Stimulated activated CD8-positive, alpha-beta memory T cell treated with anti-CD3 and anti-CD28 coated beads, Interleukin-2, amount 100 ng/mL, for 1 hour (primary cell): ENCODE measurements around the gene ASCC3.

Experiments used
- DNase-seq, 2 donors: peaks; one replicate each; pipeline ENCODE4 v3.0.0-alpha.2; 2020; ENCODE audit warnings: low read depth in 2 of 2

The ASCC3 gene

DNA sequence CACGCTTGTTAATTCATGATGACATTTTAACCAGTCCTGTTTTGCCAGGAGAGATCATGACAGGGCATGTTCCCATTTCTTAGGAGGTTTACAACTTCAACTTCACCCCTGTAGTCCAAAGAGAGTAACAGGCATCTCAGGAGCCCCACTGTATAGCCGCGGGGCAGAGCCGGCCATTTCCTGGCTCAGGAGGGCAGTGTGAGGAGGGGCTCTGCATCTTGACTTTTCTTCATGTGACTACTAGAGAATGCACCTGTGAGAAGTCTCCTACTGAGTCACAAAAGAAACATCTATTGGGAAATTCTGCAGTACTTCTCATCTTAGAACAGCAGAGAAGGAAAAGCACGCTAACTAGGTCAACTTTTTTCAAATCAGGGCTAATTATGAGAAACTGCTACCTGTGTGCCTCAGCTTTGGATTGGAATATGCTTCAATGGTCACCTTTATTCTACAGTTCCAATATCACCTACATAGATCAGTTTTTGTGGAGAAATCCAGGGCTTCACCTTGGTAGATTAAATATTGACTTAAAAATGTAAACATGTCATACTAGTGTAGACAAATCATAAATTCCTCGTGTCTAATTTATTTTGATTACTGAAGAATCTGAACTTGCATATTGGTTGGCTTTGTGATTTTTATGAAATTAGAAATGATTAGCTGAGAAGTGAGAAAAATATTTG lies 387.8 kb downstream of the ASCC3 start:
- DNase-seq, result no peak

DNA sequence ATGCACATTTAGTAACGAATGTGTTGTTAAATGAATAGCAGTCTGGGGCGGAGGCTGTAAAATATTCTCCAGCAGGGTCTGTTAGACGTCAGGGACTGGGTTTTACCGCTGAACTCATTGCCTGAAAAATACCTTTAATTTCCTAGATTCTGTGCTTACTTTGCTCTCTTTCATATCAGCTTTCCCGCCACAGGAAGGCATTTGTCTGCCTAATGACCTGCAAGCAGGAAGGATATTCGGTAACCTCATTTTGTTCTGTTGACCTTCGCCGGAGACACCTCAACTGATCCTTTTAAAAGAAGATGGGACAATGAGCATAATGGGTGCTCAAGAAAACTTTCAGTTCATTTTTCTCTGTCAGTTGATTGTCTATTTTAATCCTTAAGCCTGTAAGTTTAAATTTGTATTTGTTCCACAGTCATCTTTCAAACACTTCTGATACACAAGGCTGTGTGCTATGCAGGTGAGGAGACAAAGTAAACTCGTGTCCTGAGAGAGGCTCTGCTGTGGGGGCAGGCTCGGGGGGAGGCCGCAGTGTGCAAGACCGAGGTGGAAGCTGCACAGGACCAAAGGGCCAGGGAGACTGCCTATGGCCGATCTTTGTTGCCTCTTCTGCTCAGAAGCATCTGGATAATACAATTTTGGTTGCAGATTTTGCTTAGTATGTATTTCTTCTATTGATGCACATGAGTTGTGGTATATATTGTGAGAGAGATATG lies 389.0 kb downstream of the ASCC3 start:
- DNase-seq, result no peak

GRCh38 chr6:100490065-100490464 lies 391.1 kb downstream of the ASCC3 start:
- no peak for DNase-seq

- no peak for DNase-seq
Observed at GRCh38 chr6:100488244-100488643, 392.9 kb downstream of the ASCC3 start.

DNA sequence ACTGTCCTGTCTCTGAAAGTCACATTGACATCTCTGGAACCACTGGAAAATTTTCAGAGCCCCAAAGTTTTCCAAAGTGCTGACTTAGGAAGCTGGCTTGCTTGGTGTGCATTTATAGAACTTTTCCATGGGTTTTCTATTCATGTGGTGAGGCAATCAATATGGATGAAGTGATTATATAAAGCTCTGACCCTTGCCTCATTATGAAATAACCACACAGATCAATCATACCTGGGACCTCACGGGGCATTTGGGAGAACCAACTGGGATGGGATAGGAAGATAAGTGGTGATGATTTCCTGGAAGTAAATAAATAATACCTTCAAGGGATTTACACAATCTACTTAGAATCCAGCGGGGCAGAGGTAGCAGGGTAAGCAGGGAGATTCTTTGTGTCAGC lies 393.5 kb downstream of the ASCC3 start:
- DNase-seq, result no peak

GRCh38 chr6:100485268-100485667 lies 395.9 kb downstream of the ASCC3 start:
- DNase-seq, result no peak

- no peak for DNase-seq
Observed at GRCh38 chr6:100484474-100484873, 396.7 kb downstream of the ASCC3 start.

GRCh38 chr6:100482698-100483097 lies 398.4 kb downstream of the ASCC3 start:
- DNase-seq, result no peak

DNA sequence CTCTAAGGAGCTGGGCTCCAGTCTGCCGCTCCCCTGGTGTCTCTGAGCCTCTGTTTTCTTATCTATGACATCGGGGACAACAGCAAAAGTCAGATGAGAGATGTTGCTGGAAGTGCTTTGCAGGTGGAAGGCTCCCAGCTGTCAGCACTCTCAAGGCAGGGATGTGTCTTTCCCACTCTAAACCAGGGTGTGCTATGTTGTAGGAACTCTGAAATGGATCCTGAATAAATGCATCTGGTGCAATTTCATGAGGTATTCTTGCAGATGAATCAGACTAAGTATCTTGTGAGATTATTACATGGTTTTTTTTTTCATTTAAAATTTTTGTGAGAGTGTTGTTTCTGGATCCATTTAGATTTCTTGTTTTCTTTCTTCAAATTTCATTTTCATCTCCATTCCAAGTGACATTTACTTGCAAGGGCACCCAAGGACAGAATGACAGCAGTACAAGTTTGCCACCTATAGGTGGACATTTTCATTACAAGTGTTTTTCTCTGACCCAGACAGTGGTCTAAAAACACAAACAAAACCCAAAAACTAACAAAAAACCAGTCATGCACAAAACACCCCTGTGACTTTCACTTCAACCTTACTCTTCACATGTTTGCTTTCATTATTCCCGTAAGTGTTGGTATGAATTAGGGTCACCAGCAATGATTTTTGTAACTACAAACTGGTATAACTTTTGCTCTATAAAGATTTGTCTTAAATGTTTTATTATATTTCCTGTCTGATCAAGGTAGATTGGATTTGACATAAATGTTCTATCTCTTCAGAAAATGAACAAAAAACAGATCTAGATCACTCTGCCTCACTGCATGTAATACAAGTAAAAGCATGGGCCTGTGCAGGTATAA lies 401.7 kb downstream of the ASCC3 start:
- DNase-seq, result no peak

DNA sequence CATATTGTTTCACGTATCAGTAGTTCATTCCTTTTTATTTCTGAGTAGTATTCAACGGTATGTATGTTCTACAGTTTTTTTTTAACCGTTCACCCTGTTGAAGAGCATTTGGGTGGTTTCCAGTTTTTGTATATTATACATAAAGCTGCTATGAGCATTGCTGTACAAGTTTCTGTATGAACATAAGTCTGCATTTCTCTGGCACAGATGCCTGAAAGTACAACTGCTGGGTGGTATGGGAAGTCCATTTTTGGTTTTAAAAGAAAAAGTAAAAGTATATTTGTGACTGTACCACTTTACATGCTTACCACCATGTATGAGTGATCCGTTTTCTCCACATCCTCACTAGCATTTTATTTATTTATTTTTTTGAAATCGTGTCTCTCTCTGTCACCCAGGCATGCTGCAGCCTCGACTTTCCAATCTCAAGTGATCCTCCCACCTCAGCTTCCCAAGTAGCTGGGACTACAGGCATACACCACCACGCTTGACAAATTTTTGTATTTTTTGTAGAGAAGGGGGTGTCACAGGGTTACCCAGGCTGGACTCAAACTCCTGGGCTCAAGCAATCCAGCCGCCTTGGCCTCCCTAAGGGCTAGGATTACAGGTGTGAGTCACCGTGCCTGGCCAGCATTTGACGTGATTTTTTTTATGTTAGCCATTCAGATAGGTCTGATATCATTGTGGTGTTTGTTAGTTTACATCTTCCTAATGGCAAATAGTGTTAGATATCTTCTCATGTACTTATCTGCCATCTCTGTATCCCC lies 405.4 kb downstream of the ASCC3 start:
- DNase-seq, result no peak

DNA sequence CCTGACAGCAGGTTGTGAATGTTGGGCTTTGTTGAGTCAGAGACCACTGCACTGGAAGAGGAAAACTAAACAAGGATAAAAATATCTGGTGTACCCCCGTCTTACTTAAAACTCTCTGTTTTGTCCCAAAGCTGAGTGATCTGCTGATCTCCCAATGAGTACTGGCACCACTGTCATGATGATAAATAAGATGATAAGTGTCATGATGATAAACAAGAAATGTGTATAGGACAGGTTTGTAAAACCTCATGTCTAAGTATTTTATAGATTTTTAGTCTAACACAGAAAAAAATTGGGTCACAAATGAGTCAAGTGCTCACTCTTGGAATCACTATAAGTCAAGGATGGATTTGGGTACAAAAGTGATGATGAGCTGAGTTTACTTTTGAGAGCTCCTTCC lies 407.9 kb downstream of the ASCC3 start:
- no peak for DNase-seq

- no peak for DNase-seq
Observed at GRCh38 chr6:100472674-100473073, 408.5 kb downstream of the ASCC3 start.

- DNase-seq, result no peak
Observed at GRCh38 chr6:100470422-100471120, 410.6 kb downstream of the ASCC3 start.

- no peak for DNase-seq
Observed at GRCh38 chr6:100469101-100469859, 411.8 kb downstream of the ASCC3 start.

- no peak for DNase-seq
Observed at GRCh38 chr6:100468016-100468622, 413.0 kb downstream of the ASCC3 start.

DNA sequence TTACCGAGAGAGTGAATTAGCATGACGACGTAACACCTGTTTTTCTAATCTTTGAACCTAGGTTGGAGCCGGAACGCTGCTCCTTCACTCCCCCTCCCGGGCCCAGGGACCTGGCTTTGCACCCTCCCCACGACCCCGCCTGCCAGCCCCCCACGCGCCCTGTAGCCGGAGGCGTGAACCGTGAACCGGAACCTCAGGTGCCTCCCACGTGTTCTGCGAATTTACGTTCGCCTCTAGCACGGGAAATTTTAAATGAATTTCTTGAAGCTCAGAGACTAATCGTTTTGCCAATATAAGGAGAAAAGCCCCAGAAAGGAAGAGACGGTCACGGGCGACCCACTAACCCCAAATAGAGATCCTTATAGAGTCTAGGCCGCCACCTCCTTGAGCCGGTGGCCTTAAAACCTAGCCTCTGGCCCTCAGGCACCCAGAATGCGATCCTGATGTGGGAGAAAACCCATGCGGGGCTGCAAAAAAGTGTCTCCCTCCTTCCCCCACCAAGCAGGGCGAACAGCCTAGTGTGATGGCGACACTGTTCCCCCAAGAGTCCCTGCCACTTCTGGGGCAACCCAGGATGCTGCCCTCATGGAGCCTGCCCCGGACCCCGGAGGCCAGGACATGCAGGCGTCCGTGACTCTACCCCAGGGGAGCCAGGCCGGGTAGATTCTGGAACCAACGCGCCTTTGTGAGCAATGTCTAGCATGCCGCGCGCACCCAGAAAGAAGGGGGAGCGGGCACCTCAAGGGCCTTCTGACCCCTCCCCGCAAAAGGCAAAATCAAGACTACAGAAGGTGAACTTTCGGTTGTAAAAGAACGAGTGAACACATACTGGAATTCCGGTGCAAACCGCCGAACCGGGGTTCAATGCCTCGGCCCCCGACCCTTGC lies 413.8 kb downstream of the ASCC3 start:
- no peak for DNase-seq

DNA sequence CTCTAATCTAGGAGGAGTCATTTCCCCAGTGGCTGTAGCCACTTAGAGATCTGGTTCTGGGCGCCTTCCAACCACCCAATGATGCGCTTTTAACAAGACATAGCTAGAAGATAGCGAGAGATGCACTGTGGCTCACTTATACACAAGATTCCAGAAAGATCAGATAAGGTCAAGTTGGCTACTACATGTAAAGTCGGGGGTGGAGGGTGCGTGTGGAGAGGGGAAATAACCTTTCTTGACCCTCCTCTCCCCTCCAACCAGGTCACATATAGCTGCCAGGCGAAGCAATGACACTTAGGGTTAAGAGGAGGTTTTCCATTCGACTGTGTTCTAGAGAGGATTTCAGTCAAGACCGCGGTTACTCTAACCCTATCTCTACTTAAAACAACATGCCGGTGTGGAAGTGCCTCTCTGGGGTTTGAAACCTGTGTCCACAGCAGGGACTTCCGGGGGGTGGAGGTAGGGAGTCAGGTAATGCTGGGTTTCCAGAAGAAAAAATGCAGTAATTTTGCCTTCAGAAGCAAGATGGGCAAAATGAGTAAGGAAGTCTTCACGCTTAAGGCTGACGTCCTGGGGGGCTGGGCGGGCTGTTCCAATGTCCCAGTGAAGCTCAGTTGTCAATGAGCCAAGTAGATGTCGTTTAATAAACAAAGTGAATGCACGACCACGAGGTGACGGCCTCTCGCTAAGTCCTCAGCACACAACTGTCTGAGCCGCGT lies 414.6 kb downstream of the ASCC3 start:
- DNase-seq, result no peak

- no peak for DNase-seq
Observed at GRCh38 chr6:100465701-100466409, 415.3 kb downstream of the ASCC3 start.
